HEK293 (cell line): ENCODE measurements around the gene FBXO34.
A peak's percentile ranks its signal among the peaks of the same experiment; 100 is the strongest.

Experiments
- CTCF ChIA-PET: fragments of 350-600 bp; formaldehyde crosslinking; extraction: SDS; loops from one replicate; lab custom pipeline; 2021; ENCODE audit warnings: antibody characterized with exemption; lab: Yijun Ruan, JAX
- POLR2A ChIA-PET: fragments of 300-600 bp; formaldehyde crosslinking; extraction: SDS; loops from one replicate; lab custom pipeline; 2020; ENCODE audit warnings: antibody characterized with exemption, inconsistent platforms; lab: Yijun Ruan, JAX
- H3K27ac ChIP-seq: fragments of 200-500 bp; sonication (Bioruptor generic); 2 replicates; pipeline ENCODE4 v1.5.1; 2014; ENCODE audit warnings: low read depth, low read length, control low read depth, inconsistent platforms; ENCODE audit errors: extremely low read depth
- H3K36me3 ChIP-seq, 2 experiments: fragments of 200-500 bp in 1 of 2; sonication (Bioruptor generic) in 1 of 2; 1 replicate in 1 of 2; 2 replicates in 1 of 2; pipeline ENCODE4 v1.5.1; 2014 to 2017; ENCODE audit warnings: inconsistent platforms in 2 of 2, low read length in 2 of 2; ENCODE audit not compliant: control insufficient read depth in 2 of 2, insufficient read depth in 1 of 2
- H3K4me1 ChIP-seq: fragments of 200-500 bp; sonication (Bioruptor generic); 2 replicates; pipeline ENCODE4 v1.5.1; 2014; ENCODE audit warnings: mild to moderate bottlenecking, low read length, inconsistent platforms; ENCODE audit not compliant: control insufficient read depth, insufficient read depth
- H3K4me3 ChIP-seq: 2 replicates; pipeline ENCODE4 v1.5.1; 2011; ENCODE audit warnings: low read depth, mild to moderate bottlenecking, control low read depth, low read length, moderate library complexity
- H3K9me3 ChIP-seq: fragments of 200-500 bp; sonication (Bioruptor generic); 2 replicates; pipeline ENCODE4 v1.5.1; 2014; ENCODE audit warnings: low read depth, low read length, inconsistent platforms; ENCODE audit not compliant: control insufficient read depth, insufficient read depth
- AEBP2 ChIP-seq: fragments of 450-650 bp; formaldehyde crosslinking; IDR thresholded peaks from 2 replicates; pipeline ENCODE4 v1.5.1; 2016; ENCODE audit warnings: missing biosample characterization, missing genetic modification characterization, borderline replicate concordance
- HOXA7 ChIP-seq: sonication (generic); formaldehyde crosslinking; IDR thresholded peaks from 2 replicates; pipeline ENCODE4 v1.8.1; 2022; ENCODE audit warnings: missing genetic modification reagents, borderline replicate concordance
- HOXC10 ChIP-seq: sonication (generic); formaldehyde crosslinking; IDR thresholded peaks from 2 replicates; pipeline ENCODE4 v1.8.1; 2023; ENCODE audit warnings: mild to moderate bottlenecking, missing genetic modification reagents
- HOXD13 ChIP-seq: sonication (generic); formaldehyde crosslinking; IDR thresholded peaks from 2 replicates; pipeline ENCODE4 v1.8.0; 2022; ENCODE audit warnings: missing genetic modification reagents, borderline replicate concordance
- INSM2 ChIP-seq: fragments of 450-650 bp; formaldehyde crosslinking; IDR thresholded peaks from 2 replicates; pipeline ENCODE4 v1.5.1; 2016; ENCODE audit warnings: missing biosample characterization, missing genetic modification characterization
- KLF17 ChIP-seq: fragments of 450-650 bp; formaldehyde crosslinking; IDR thresholded peaks from 2 replicates; pipeline ENCODE4 v1.5.1; 2016; ENCODE audit warnings: missing biosample characterization, missing genetic modification characterization
- KLF8 ChIP-seq: fragments of 450-650 bp; formaldehyde crosslinking; IDR thresholded peaks from 2 replicates; pipeline ENCODE4 v1.5.1; 2016; ENCODE audit warnings: missing biosample characterization, missing genetic modification characterization
- KLF9 ChIP-seq: fragments of 450-650 bp; formaldehyde crosslinking; IDR thresholded peaks from 2 replicates; pipeline ENCODE4 v1.5.1; 2016; ENCODE audit warnings: missing biosample characterization, missing genetic modification characterization, low read depth
- SALL2 ChIP-seq: fragments of 450-650 bp; formaldehyde crosslinking; IDR thresholded peaks from 2 replicates; pipeline ENCODE4 v1.5.0; 2017; ENCODE audit warnings: missing biosample characterization, mild to moderate bottlenecking, missing genetic modification characterization, borderline replicate concordance
- ZFP69B ChIP-seq: fragments of 450-650 bp; formaldehyde crosslinking; IDR thresholded peaks from 2 replicates; pipeline ENCODE4 v1.5.1; 2016; ENCODE audit warnings: missing biosample characterization, missing genetic modification characterization
- ZNF114 ChIP-seq: fragments of 450-650 bp; formaldehyde crosslinking; IDR thresholded peaks from 2 replicates; pipeline ENCODE4 v1.5.0; 2017; ENCODE audit warnings: missing biosample characterization, missing genetic modification characterization
- ZNF146 ChIP-seq: fragments of 450-650 bp; formaldehyde crosslinking; IDR thresholded peaks from 2 replicates; pipeline ENCODE4 v1.5.1; 2016; ENCODE audit warnings: missing biosample characterization, missing genetic modification characterization
- ZNF184 ChIP-seq: fragments of 450-650 bp; IDR thresholded peaks from 2 replicates; pipeline ENCODE4 v1.5.1; 2018; ENCODE audit warnings: missing biosample characterization, mild to moderate bottlenecking, missing genetic modification characterization
- ZNF19 ChIP-seq: fragments of 450-650 bp; formaldehyde crosslinking; IDR thresholded peaks from 2 replicates; pipeline ENCODE4; 2016; ENCODE audit warnings: missing biosample characterization, missing genetic modification characterization, low read depth
- ZNF341 ChIP-seq: fragments of 450-650 bp; formaldehyde crosslinking; IDR thresholded peaks from 2 replicates; pipeline ENCODE4; 2016; ENCODE audit warnings: low read depth, missing biosample characterization, missing genetic modification characterization
- ZNF394 ChIP-seq: fragments of 450-650 bp; formaldehyde crosslinking; IDR thresholded peaks from 2 replicates; pipeline ENCODE4 v1.5.1; 2016; ENCODE audit warnings: missing biosample characterization, missing genetic modification characterization, mild to moderate bottlenecking, moderate library complexity, borderline replicate concordance
- ZNF416 ChIP-seq: fragments of 450-650 bp; formaldehyde crosslinking; IDR thresholded peaks from 2 replicates; pipeline ENCODE4 v1.5.1; 2016; ENCODE audit warnings: missing biosample characterization, missing genetic modification characterization
- ZNF473 ChIP-seq: fragments of 450-650 bp; formaldehyde crosslinking; IDR thresholded peaks from 2 replicates; pipeline ENCODE4 v1.5.1; 2017; ENCODE audit warnings: missing biosample characterization, missing genetic modification characterization
- ZNF510 ChIP-seq: fragments of 450-650 bp; formaldehyde crosslinking; IDR thresholded peaks from 2 replicates; pipeline ENCODE4 v1.5.1; 2018; ENCODE audit warnings: mild to moderate bottlenecking, missing genetic modification characterization, missing biosample characterization; ENCODE audit not compliant: insufficient replicate concordance
- ZNF600 ChIP-seq: fragments of 450-650 bp; formaldehyde crosslinking; IDR thresholded peaks from 2 replicates; pipeline ENCODE4 v1.5.1; 2016; ENCODE audit warnings: missing biosample characterization, missing genetic modification characterization
- ZNF658 ChIP-seq: fragments of 450-650 bp; formaldehyde crosslinking; IDR thresholded peaks from 2 replicates; pipeline ENCODE4; 2016; ENCODE audit warnings: missing biosample characterization, missing genetic modification characterization
- ZNF660 ChIP-seq: fragments of 450-650 bp; IDR thresholded peaks from 2 replicates; pipeline ENCODE4 v1.5.1; 2018; ENCODE audit warnings: missing biosample characterization, mild to moderate bottlenecking, missing genetic modification characterization
- ZNF776 ChIP-seq: fragments of 450-650 bp; formaldehyde crosslinking; IDR thresholded peaks from 2 replicates; pipeline ENCODE4 v1.5.0; 2017; ENCODE audit warnings: missing biosample characterization, missing genetic modification characterization, borderline replicate concordance
- ZNF777 ChIP-seq: fragments of 450-650 bp; formaldehyde crosslinking; IDR thresholded peaks from 2 replicates; pipeline ENCODE4 v1.5.1; 2017; ENCODE audit warnings: missing biosample characterization, missing genetic modification characterization, borderline replicate concordance
- ZNF843 ChIP-seq: fragments of 450-650 bp; formaldehyde crosslinking; IDR thresholded peaks from 2 replicates; pipeline ENCODE4 v1.5.1; 2016; ENCODE audit warnings: missing biosample characterization, missing genetic modification characterization
- ZSCAN23 ChIP-seq: fragments of 450-650 bp; formaldehyde crosslinking; IDR thresholded peaks from 2 replicates; pipeline ENCODE4 v1.5.1; 2016; ENCODE audit warnings: missing biosample characterization, missing genetic modification characterization
- TF ChIP-seq, protein P1 (sequence below): fragments of 450-650 bp; formaldehyde crosslinking; IDR thresholded peaks from 2 replicates; pipeline ENCODE4 v1.5.1; 2016; ENCODE audit warnings: missing biosample characterization, missing genetic modification characterization
- TF ChIP-seq, protein P2 (sequence below): fragments of 450-650 bp; formaldehyde crosslinking; IDR thresholded peaks from 2 replicates; pipeline ENCODE4 v1.5.1; 2016; ENCODE audit warnings: missing biosample characterization, missing genetic modification characterization
- TF ChIP-seq, protein P3 (sequence below): fragments of 450-650 bp; formaldehyde crosslinking; IDR thresholded peaks from 2 replicates; pipeline ENCODE4 v1.5.1; 2016; ENCODE audit warnings: missing biosample characterization, missing genetic modification characterization

The FBXO34 gene

GRCh38 chr14:55223364-55223763 lies 47.9 kb upstream of the FBXO34 start:
- no peak overlapping the region for H3K27ac ChIP-seq
- POLR2A ChIA-PET: no interaction called here
- no peak overlapping the region for H3K4me3 ChIP-seq
- H3K36me3 ChIP-seq: no peaks in the 10 kb centered on the region
- H3K9me3 ChIP-seq: no peaks in the 10 kb centered on the region
- no peaks in the 10 kb centered on the region for H3K4me1 ChIP-seq
- CTCF ChIA-PET: interaction anchor here (1.0 to 1.4 kb wide), 3 partner anchors 10 to 132 kb away, joined by 4 to 6 read pairs (median 4); no protein-coding TSS in a partner anchor
- TF ChIP-seq, protein P1, sequence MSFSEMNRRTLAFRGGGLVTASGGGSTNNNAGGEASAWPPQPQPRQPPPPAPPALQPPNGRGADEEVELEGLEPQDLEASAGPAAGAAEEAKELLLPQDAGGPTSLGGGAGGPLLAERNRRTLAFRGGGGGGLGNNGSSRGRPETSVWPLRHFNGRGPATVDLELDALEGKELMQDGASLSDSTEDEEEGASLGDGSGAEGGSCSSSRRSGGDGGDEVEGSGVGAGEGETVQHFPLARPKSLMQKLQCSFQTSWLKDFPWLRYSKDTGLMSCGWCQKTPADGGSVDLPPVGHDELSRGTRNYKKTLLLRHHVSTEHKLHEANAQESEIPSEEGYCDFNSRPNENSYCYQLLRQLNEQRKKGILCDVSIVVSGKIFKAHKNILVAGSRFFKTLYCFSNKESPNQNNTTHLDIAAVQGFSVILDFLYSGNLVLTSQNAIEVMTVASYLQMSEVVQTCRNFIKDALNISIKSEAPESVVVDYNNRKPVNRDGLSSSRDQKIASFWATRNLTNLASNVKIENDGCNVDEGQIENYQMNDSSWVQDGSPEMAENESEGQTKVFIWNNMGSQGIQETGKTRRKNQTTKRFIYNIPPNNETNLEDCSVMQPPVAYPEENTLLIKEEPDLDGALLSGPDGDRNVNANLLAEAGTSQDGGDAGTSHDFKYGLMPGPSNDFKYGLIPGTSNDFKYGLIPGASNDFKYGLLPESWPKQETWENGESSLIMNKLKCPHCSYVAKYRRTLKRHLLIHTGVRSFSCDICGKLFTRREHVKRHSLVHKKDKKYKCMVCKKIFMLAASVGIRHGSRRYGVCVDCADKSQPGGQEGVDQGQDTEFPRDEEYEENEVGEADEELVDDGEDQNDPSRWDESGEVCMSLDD (tag by site-specific recombination): no peak
- TF ChIP-seq SALL2 (tag by site-specific recombination) (no peak), ZNF600 (tag by site-specific recombination) (no peak), ZNF394 (tag by site-specific recombination) (peak; percentile 88), KLF8 (tag by site-specific recombination) (no peak), INSM2 (tag by site-specific recombination) (no peak), AEBP2 (tag by site-specific recombination) (no peak), ZNF473 (tag by site-specific recombination) (no peak), ZNF843 (tag by site-specific recombination) (no peak), ZNF341 (no peak), ZFP69B (tag by site-specific recombination) (no peak), ZNF416 (tag by site-specific recombination) (no peak), ZNF777 (tag by site-specific recombination) (no peak), ZNF19 (tag by site-specific recombination) (peak; percentile 31; the same call in 1 of the 2 replicates), ZNF660 (no peak), KLF17 (tag by site-specific recombination) (no peak), KLF9 (tag by site-specific recombination) (no peak), ZNF776 (tag by site-specific recombination) (no peak), HOXC10 (CRISPR knock-in tag) (no peak), ZNF184 (no peak), HOXD13 (CRISPR knock-in tag) (no peak), ZNF510 (tag by site-specific recombination) (peak; percentile 29), ZNF114 (tag by site-specific recombination) (no peak), ZSCAN23 (tag by site-specific recombination) (no peak), ZNF146 (tag by site-specific recombination) (no peak), HOXA7 (CRISPR knock-in tag) (no peak), ZNF658 (tag by site-specific recombination) (no peak)
- TF ChIP-seq, protein P2, sequence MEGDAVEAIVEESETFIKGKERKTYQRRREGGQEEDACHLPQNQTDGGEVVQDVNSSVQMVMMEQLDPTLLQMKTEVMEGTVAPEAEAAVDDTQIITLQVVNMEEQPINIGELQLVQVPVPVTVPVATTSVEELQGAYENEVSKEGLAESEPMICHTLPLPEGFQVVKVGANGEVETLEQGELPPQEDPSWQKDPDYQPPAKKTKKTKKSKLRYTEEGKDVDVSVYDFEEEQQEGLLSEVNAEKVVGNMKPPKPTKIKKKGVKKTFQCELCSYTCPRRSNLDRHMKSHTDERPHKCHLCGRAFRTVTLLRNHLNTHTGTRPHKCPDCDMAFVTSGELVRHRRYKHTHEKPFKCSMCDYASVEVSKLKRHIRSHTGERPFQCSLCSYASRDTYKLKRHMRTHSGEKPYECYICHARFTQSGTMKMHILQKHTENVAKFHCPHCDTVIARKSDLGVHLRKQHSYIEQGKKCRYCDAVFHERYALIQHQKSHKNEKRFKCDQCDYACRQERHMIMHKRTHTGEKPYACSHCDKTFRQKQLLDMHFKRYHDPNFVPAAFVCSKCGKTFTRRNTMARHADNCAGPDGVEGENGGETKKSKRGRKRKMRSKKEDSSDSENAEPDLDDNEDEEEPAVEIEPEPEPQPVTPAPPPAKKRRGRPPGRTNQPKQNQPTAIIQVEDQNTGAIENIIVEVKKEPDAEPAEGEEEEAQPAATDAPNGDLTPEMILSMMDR: no peak
- TF ChIP-seq, protein P3, sequence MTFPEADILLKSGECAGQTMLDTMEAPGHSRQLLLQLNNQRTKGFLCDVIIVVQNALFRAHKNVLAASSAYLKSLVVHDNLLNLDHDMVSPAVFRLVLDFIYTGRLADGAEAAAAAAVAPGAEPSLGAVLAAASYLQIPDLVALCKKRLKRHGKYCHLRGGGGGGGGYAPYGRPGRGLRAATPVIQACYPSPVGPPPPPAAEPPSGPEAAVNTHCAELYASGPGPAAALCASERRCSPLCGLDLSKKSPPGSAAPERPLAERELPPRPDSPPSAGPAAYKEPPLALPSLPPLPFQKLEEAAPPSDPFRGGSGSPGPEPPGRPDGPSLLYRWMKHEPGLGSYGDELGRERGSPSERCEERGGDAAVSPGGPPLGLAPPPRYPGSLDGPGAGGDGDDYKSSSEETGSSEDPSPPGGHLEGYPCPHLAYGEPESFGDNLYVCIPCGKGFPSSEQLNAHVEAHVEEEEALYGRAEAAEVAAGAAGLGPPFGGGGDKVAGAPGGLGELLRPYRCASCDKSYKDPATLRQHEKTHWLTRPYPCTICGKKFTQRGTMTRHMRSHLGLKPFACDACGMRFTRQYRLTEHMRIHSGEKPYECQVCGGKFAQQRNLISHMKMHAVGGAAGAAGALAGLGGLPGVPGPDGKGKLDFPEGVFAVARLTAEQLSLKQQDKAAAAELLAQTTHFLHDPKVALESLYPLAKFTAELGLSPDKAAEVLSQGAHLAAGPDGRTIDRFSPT (tag by site-specific recombination): no peak
